Adrenal gland (tissue), 5 donors: Measurements from ENCODE around the gene BHLHE23.

Experiments used
- CTCF ChIP-seq, 6 experiments: fragments of 450-650 bp in 4 of 6; fragments of 200-600 bp in 2 of 6; sonication (generic) in 1 of 6; IDR thresholded peaks; 1 replicate in 5 of 6; 2 replicates in 1 of 6; pipeline versions ENCODE4 v1.5.1 to v1.8.0; 2016 to 2021; ENCODE audit warnings: antibody characterized with exemption in 6 of 6, mild to moderate bottlenecking in 2 of 6, moderate library complexity in 1 of 6
- POLR2A ChIP-seq, 2 donors: fragments of 450-650 bp; IDR thresholded peaks; one replicate each; pipeline ENCODE4 v1.6.1; 2017; ENCODE audit warnings: antibody characterized with exemption in 2 of 2, mild to moderate bottlenecking in 2 of 2, moderate library complexity in 1 of 2
- donor health status: DM: no; HTN: no; CAD: no.

GRCh38 chr20:62971950-62972844 is 34.6 kb downstream of the BHLHE23 start:
- TF ChIP-seq POLR2A (IDR thresholded peaks at IDR 0.05) (no peak), CTCF (IDR thresholded peaks at IDR 0.05) (peak; percentile 73 to 95 (median 90))
